ENCODE data around the gene FAM174C.

GRCh38 chr19:1238369-1239303 is 36.7 kb upstream of the FAM174C start:
- TF ChIP-seq CTCF (IDR thresholded peaks at IDR 0.05; ENCODE audit: control extremely low read depth in 1 of 3, insufficient read depth in 1 of 3, low read depth in 1 of 3, low read length in 3 of 3) (no peak), POLR2A (IDR thresholded peaks at IDR 0.05; ENCODE audit: control extremely low read depth in 1 of 2, low read depth in 2 of 2, low read length in 2 of 2) (no peak), EZH2 (IDR thresholded peaks at IDR 0.05; ENCODE audit: low read depth, low read length, severe bottlenecking) (no peak), TBP (IDR thresholded peaks at IDR 0.05; ENCODE audit: low read depth, low read length) (no peak), TAF1 (IDR thresholded peaks at IDR 0.05; ENCODE audit: low read depth, low read length) (no peak), NRF1 (IDR thresholded peaks at IDR 0.05; ENCODE audit: low read depth, low read length) (no peak), RAD21 (IDR thresholded peaks at IDR 0.05 in 1 of 2, conservative IDR thresholded peaks at IDR 0.05 in 1 of 2; ENCODE audit: low read depth in 2 of 2, low read length in 2 of 2) (no peak), MAX (IDR thresholded peaks at IDR 0.05) (peak; percentile 44; the same call in 1 of the 2 replicates), HDAC2 (IDR thresholded peaks at IDR 0.05; ENCODE audit: borderline replicate concordance in 1 of 2, low read depth in 2 of 2, low read length in 2 of 2) (no peak)

Data from H1 (cell line).